ENCODE results near the gene MAN1C1. TPM values are rescaled to one million over a fixed set of nuclear protein-coding genes. Genes with fewer than 3 reads are reported as not detected.

Gene MAN1C1
- total and polyA plus RNA-seq, 9 of the 15 experiments (the other 6 are each of a cell fraction or from before 2014, with no cell fraction given), result 0.04 to 0.44 (median 0.10) TPM; not detected in 3

GRCh38 chr1:25657121-25657882, 40.7 kb downstream of the MAN1C1 start:
- CTCF ChIA-PET (ENCODE audit: low intra/inter-chr PET ratio), result no interaction called here
- no peak for DNase-seq (ENCODE audit: extremely low read depth in 1 of 4, low spot score in 3 of 4)

More at GRCh38 chr1:25657121-25657882, 40.7 kb downstream of the MAN1C1 start:
- no peak overlapping the region for H3K4me3 ChIP-seq
- H3K36me3 ChIP-seq (ENCODE audit: control insufficient read depth, insufficient read depth, low read length), result no peaks in the 10 kb centered on the region
- in situ Hi-C loops (cut with MboI) (no loop called here), intact Hi-C loops (cut with micrococcal nuclease) (no loop called here)
- POLR2A ChIA-PET, result interaction anchor here (0.9 to 1.7 kb wide), 2 partner anchors 10 to 17 kb away, joined by 4 to 5 read pairs; no protein-coding TSS in a partner anchor
- no peak overlapping the region for H3K4me2 ChIP-seq (ENCODE audit: insufficient read depth, low read length)
- 0 out of 4 replicates have a peak overlapping the region, but pooled peaks of 1 of the 2 experiments have one; percentile 37 for H3K9ac ChIP-seq (ENCODE audit: insufficient read depth in 1 of 2, low read depth in 2 of 2, low read length in 2 of 2)
- peaks cover 68 to 85% of the 10 kb centered on the region in 2 experiments for H3K27me3 ChIP-seq (ENCODE audit: control insufficient read depth in 2 of 2, insufficient read depth in 2 of 2, low read length in 2 of 2)
- H3K9me1 ChIP-seq (ENCODE audit: control insufficient read depth, insufficient read depth, low read length), result no peaks in the 10 kb centered on the region
- no peak overlapping the region for H3K27ac ChIP-seq (ENCODE audit: extremely low read depth, low read depth, low read length)
- BruUV-seq (replicated peaks), result no TSS peak
- WGBS (ENCODE audit: insufficient coverage, low coverage, missing lambda C conversion rate), result 20% methylated on average over 6 of the region's 6 CpGs
- ATAC-seq (no peak), FAIRE-seq (no peak)
- TF ChIP-seq PBX2 (CRISPR knock-in tag; IDR thresholded peaks at IDR 0.05; ENCODE audit: low read depth) (no peak), PBX2 (tag; conservative IDR thresholded peaks at IDR 0.05; ENCODE audit: low read depth) (no peak), FOXJ2 (tag; IDR thresholded peaks at IDR 0.05) (no peak), PRPF4 (IDR thresholded peaks at IDR 0.05; ENCODE audit: insufficient read depth, low read depth, low read length, poor library complexity, severe bottlenecking) (no peak), GTF2E2 (tag; IDR thresholded peaks at IDR 0.05) (no peak), GTF2F1 (IDR thresholded peaks at IDR 0.05; ENCODE audit: low read depth, low read length) (no peak), NR2C1 (IDR thresholded peaks at IDR 0.05) (no peak), NR2C1 (tag; IDR thresholded peaks at IDR 0.05) (no peak), MAFF (IDR thresholded peaks at IDR 0.05; ENCODE audit: low read length) (no peak), ZNF518B (CRISPR knock-in tag; IDR thresholded peaks at IDR 0.05) (no peak), CTBP1 (IDR thresholded peaks at IDR 0.05; ENCODE audit: borderline replicate concordance) (no peak), E2F4 (CRISPR knock-in tag; IDR thresholded peaks at IDR 0.05; ENCODE audit: low read depth) (no peak), HSF4 (CRISPR knock-in tag; IDR thresholded peaks at IDR 0.05; ENCODE audit: borderline replicate concordance) (no peak), CBFA2T3 (IDR thresholded peaks at IDR 0.05) (no peak), HDAC3 (IDR thresholded peaks at IDR 0.05; ENCODE audit: borderline replicate concordance, partially characterized antibody) (no peak), SLC30A9 (CRISPR knock-in tag; IDR thresholded peaks at IDR 0.05) (no peak)
- no peaks in the 10 kb centered on the region for H3K4me1 ChIP-seq (replicated peaks in 1 of 2; ENCODE audit: control insufficient read depth in 2 of 2, insufficient read depth in 2 of 2, low read length in 2 of 2)
- H3K9me3 ChIP-seq (replicated peaks; ENCODE audit: control insufficient read depth, insufficient read depth, low read depth, low read length), result no peaks in the 10 kb centered on the region
- H3K79me2 ChIP-seq (ENCODE audit: control insufficient read depth, insufficient read depth, low read length), result no peaks in the 10 kb centered on the region
- H2AFZ ChIP-seq (ENCODE audit: low read depth, low read length), result no peak overlapping the region
- H4K20me1 ChIP-seq (replicated peaks; ENCODE audit: control insufficient read depth, insufficient read depth, low read length), result peaks cover 2% of the 10 kb centered on the region; the same call in 1 of the 2 replicates
